WTC11 (cell line): ENCODE measurements around the gene NIPA2. TPM values are rescaled to one million over a fixed set of nuclear protein-coding genes. Genes with fewer than 3 reads are reported as not detected.

ENCODE experiments used
- ATAC-seq: fragments of 200-7000 bp; cut with Tn5 transposase; 2 replicates; pipeline ENCODE4 v1.10.0; 2021; ENCODE audit warnings: mild to moderate bottlenecking, moderate library complexity
- CTCF ChIA-PET: fragments of 300-600 bp; sonication (Branson Sonifier 250); formaldehyde crosslinking; loops from one replicate; lab custom pipeline; 2021; ENCODE audit warnings: antibody characterized with exemption; lab: Charles Lee
- POLR2A ChIA-PET: fragments of 350-600 bp; sonication (Branson Sonifier 250); formaldehyde crosslinking; loops from one replicate; lab custom pipeline; 2021; ENCODE audit warnings: antibody characterized with exemption; lab: Charles Lee
- DNase-seq: peaks from one replicate; pipeline ENCODE4 v3.0.0; 2021; ENCODE audit warnings: low spot score
- H3K27ac Mint-ChIP-seq: 2 replicates; pipeline ENCODE4 v1.8.0; 2021; ENCODE audit warnings: mixed read lengths
- H3K27me3 Mint-ChIP-seq: 2 replicates; pipeline ENCODE4 v1.8.0; 2021; ENCODE audit warnings: low read depth, mild to moderate bottlenecking, moderate library complexity, mixed read lengths
- H3K36me3 Mint-ChIP-seq: 2 replicates; pipeline ENCODE4 v1.8.0; 2021; ENCODE audit warnings: mixed read lengths
- H3K4me1 Mint-ChIP-seq: 2 replicates; pipeline ENCODE4 v1.8.0; 2022; ENCODE audit warnings: mixed read lengths
- H3K4me3 Mint-ChIP-seq: 2 replicates; pipeline ENCODE4 v1.8.0; 2021; ENCODE audit warnings: mild to moderate bottlenecking, moderate library complexity, mixed read lengths
- H3K9me3 Mint-ChIP-seq: 2 replicates; pipeline ENCODE4 v1.8.0; 2021; ENCODE audit warnings: mixed read lengths
- ATF2 ChIP-seq: sonication (generic); formaldehyde crosslinking; IDR thresholded peaks from 2 replicates; pipeline ENCODE4 v1.8.1; 2022; ENCODE audit warnings: low read depth, missing genetic modification reagents, borderline replicate concordance
- ATF6 ChIP-seq: sonication (generic); formaldehyde crosslinking; IDR thresholded peaks from 2 replicates; pipeline ENCODE4 v1.8.1; 2023; ENCODE audit warnings: mild to moderate bottlenecking, missing genetic modification reagents
- CTCF ChIP-seq: fragments of 200-600 bp; IDR thresholded peaks from 2 replicates; pipeline ENCODE4 v1.8.0; 2022; ENCODE audit warnings: antibody characterized with exemption
- ELF4 ChIP-seq: sonication (generic); formaldehyde crosslinking; IDR thresholded peaks from 2 replicates; pipeline ENCODE4 v1.8.1; 2022; ENCODE audit warnings: low read depth, mild to moderate bottlenecking, moderate library complexity, missing genetic modification reagents
- ETV6 ChIP-seq: sonication (generic); formaldehyde crosslinking; IDR thresholded peaks from 2 replicates; pipeline ENCODE4 v1.8.1; 2022; ENCODE audit warnings: mild to moderate bottlenecking, missing genetic modification reagents
- GABPB1 ChIP-seq: sonication (generic); formaldehyde crosslinking; IDR thresholded peaks from 2 replicates; pipeline ENCODE4 v1.8.1; 2023; ENCODE audit warnings: mild to moderate bottlenecking, missing genetic modification reagents
- HMGXB4 ChIP-seq: sonication (generic); formaldehyde crosslinking; IDR thresholded peaks from 2 replicates; pipeline ENCODE4 v1.8.1; 2023; ENCODE audit warnings: mild to moderate bottlenecking, moderate library complexity, missing genetic modification reagents
- KAT7 ChIP-seq: sonication (generic); formaldehyde crosslinking; IDR thresholded peaks from 2 replicates; pipeline ENCODE4 v1.8.1; 2023; ENCODE audit warnings: missing genetic modification reagents, mild to moderate bottlenecking, borderline replicate concordance
- NFE2L1 ChIP-seq: sonication (generic); formaldehyde crosslinking; IDR thresholded peaks from 2 replicates; pipeline ENCODE4 v1.8.1; 2023; ENCODE audit warnings: missing genetic modification reagents
- SP1 ChIP-seq: sonication (generic); formaldehyde crosslinking; conservative IDR thresholded peaks from 2 replicates; pipeline ENCODE4 v1.8.1; 2022; ENCODE audit warnings: missing genetic modification reagents
- ZBTB21 ChIP-seq: sonication (generic); formaldehyde crosslinking; IDR thresholded peaks from 2 replicates; pipeline ENCODE4 v1.8.1; 2023; ENCODE audit warnings: mild to moderate bottlenecking, missing genetic modification reagents, borderline replicate concordance
- ZNF219 ChIP-seq: sonication (generic); formaldehyde crosslinking; IDR thresholded peaks from 2 replicates; pipeline ENCODE4 v1.8.0; 2023; ENCODE audit warnings: missing genetic modification reagents, mild to moderate bottlenecking, borderline replicate concordance
- ZNF396 ChIP-seq: fragments of 250-450 bp; sonication (Bioruptor Pico); IDR thresholded peaks from 2 replicates; pipeline ENCODE4 v1.8.0; 2021; ENCODE audit warnings: mild to moderate bottlenecking, moderate library complexity, borderline replicate concordance
- total RNA-seq: library from RNA; stranded (reverse); gene quantifications from 3 replicates; pipeline ENCODE4 v1.2.3, GENCODE V29; 2021
- TF ChIP-seq, protein P1 (sequence below): fragments of 250-450 bp; sonication (Bioruptor Pico); IDR thresholded peaks from 2 replicates; pipeline ENCODE4 v1.9.0; 2021; ENCODE audit warnings: mild to moderate bottlenecking
- TF ChIP-seq, protein P2 (sequence below): fragments of 250-450 bp; sonication (Bioruptor Pico); IDR thresholded peaks from 2 replicates; pipeline ENCODE4 v1.9.0; 2021; ENCODE audit warnings: mild to moderate bottlenecking, borderline replicate concordance

NIPA2 gene
- total RNA-seq, 1 experiment from 2014 or later, result 79.5 TPM

DNA sequence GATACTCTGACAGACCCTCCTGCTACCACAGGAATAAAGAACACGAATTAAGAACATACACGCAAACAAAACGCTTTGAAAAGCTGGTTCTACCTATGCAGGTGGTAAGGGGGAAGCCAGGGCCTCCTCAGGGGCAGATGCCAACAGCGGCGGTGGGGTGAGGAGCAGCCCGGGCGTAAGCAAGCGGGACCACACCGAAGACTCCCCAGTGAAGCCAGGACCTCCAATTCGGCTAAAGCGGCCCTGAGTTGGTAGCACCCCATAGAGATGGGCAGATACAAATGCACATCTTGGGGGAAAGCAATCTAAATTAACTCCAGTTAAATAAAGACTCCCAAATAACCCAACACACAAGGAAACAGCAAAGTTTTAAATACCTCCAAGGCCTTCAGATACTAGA is 32.4 kb downstream of the NIPA2 start:
- ATAC-seq (no peak), DNase-seq (no peak)
- Mint-ChIP-seq H3K4me1 (peaks cover 18% of the 10 kb centered on the region), H3K4me3 (no peak overlapping the region), H3K27ac (no peak overlapping the region), H3K27me3 (no peaks in the 10 kb centered on the region), H3K36me3 (peaks cover 74% of the 10 kb centered on the region), H3K9me3 (no peaks in the 10 kb centered on the region)
- no peak for TF ChIP-seq NFE2L1 (CRISPR knock-in tag)
- no peak for TF ChIP-seq GABPB1
- no peak for TF ChIP-seq CTCF
- TF ChIP-seq ETV6 (CRISPR knock-in tag), result no peak
- TF ChIP-seq, protein P1, sequence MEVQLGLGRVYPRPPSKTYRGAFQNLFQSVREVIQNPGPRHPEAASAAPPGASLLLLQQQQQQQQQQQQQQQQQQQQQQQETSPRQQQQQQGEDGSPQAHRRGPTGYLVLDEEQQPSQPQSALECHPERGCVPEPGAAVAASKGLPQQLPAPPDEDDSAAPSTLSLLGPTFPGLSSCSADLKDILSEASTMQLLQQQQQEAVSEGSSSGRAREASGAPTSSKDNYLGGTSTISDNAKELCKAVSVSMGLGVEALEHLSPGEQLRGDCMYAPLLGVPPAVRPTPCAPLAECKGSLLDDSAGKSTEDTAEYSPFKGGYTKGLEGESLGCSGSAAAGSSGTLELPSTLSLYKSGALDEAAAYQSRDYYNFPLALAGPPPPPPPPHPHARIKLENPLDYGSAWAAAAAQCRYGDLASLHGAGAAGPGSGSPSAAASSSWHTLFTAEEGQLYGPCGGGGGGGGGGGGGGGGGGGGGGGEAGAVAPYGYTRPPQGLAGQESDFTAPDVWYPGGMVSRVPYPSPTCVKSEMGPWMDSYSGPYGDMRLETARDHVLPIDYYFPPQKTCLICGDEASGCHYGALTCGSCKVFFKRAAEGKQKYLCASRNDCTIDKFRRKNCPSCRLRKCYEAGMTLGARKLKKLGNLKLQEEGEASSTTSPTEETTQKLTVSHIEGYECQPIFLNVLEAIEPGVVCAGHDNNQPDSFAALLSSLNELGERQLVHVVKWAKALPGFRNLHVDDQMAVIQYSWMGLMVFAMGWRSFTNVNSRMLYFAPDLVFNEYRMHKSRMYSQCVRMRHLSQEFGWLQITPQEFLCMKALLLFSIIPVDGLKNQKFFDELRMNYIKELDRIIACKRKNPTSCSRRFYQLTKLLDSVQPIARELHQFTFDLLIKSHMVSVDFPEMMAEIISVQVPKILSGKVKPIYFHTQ (CRISPR knock-in tag), result no peak
- no peak for TF ChIP-seq SP1
- no peak for TF ChIP-seq ZNF396 (CRISPR knock-in tag)
- TF ChIP-seq KAT7 (CRISPR knock-in tag), result no peak
- TF ChIP-seq ZNF219 (CRISPR knock-in tag), result no peak
- no peak for TF ChIP-seq ATF2
- no peak for TF ChIP-seq ZBTB21 (CRISPR knock-in tag)
- TF ChIP-seq, protein P2, sequence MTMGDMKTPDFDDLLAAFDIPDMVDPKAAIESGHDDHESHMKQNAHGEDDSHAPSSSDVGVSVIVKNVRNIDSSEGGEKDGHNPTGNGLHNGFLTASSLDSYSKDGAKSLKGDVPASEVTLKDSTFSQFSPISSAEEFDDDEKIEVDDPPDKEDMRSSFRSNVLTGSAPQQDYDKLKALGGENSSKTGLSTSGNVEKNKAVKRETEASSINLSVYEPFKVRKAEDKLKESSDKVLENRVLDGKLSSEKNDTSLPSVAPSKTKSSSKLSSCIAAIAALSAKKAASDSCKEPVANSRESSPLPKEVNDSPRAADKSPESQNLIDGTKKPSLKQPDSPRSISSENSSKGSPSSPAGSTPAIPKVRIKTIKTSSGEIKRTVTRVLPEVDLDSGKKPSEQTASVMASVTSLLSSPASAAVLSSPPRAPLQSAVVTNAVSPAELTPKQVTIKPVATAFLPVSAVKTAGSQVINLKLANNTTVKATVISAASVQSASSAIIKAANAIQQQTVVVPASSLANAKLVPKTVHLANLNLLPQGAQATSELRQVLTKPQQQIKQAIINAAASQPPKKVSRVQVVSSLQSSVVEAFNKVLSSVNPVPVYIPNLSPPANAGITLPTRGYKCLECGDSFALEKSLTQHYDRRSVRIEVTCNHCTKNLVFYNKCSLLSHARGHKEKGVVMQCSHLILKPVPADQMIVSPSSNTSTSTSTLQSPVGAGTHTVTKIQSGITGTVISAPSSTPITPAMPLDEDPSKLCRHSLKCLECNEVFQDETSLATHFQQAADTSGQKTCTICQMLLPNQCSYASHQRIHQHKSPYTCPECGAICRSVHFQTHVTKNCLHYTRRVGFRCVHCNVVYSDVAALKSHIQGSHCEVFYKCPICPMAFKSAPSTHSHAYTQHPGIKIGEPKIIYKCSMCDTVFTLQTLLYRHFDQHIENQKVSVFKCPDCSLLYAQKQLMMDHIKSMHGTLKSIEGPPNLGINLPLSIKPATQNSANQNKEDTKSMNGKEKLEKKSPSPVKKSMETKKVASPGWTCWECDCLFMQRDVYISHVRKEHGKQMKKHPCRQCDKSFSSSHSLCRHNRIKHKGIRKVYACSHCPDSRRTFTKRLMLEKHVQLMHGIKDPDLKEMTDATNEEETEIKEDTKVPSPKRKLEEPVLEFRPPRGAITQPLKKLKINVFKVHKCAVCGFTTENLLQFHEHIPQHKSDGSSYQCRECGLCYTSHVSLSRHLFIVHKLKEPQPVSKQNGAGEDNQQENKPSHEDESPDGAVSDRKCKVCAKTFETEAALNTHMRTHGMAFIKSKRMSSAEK, result no peak
- ChIA-PET CTCF (no interaction called here), POLR2A (interaction anchor here (0.5 to 0.6 kb wide), 2 partner anchors 66 to 87 kb away, joined by 3 read pairs; no protein-coding TSS in a partner anchor)

DNA sequence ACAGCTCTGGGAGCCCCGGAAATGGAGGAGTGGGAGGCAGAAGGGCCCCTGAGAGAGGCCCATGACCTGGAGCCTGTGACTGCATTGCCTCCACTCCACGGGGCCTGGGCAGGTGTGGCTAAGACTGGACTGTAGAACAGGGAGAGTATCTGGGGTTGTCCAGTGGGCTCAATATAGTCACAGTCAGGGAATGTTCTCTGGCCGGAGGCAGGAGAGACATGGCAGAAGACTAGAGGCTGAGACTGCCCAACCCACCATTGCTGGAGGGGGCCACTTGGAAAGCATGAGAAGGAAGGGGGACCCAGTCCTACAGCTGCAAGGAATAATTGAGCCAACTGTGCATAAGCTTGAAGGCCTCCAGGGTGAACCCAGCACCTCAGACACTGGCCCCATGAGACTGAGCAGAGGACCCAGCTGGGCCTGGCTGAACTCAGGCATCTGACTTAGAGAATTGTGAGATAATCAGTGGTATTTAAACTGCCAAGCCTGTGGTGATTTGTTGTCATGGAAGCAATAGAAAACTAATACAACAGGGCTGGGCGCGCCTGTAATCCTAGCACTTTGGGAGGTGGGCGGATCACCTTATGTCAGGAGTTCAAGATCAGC is 33.1 kb downstream of the NIPA2 start:
- H3K36me3 Mint-ChIP-seq, result peaks cover 73% of the 10 kb centered on the region
- DNase-seq (no peak), ATAC-seq (no peak)
- H3K4me1 Mint-ChIP-seq, result peaks cover 18% of the 10 kb centered on the region
- ChIA-PET POLR2A (interaction anchor here (0.6 kb wide), 1 partner anchor 66 kb away, joined by 3 read pairs; no protein-coding TSS in a partner anchor), CTCF (interaction anchor here (0.7 kb wide), 1 partner anchor 156 kb away, joined by 4 read pairs; no protein-coding TSS in a partner anchor)
- H3K4me3 Mint-ChIP-seq, result no peak overlapping the region
- no peaks in the 10 kb centered on the region for H3K9me3 Mint-ChIP-seq
- H3K27ac Mint-ChIP-seq, result 0 out of 2 replicates have a peak overlapping the region, but pooled peaks have one; percentile 26
- no peaks in the 10 kb centered on the region for H3K27me3 Mint-ChIP-seq
- TF ChIP-seq HMGXB4 (CRISPR knock-in tag), result no peak
- TF ChIP-seq, protein P2, result no peak
- TF ChIP-seq ATF6 (CRISPR knock-in tag), result no peak
- no peak for TF ChIP-seq GABPB1
- TF ChIP-seq ELF4 (CRISPR knock-in tag), result no peak
